GM21381 (cell line): ENCODE results near the gene RCOR3.
"Not testable (repeated sequence)": the region's sequence is repeated elsewhere in the genome, so short reads cannot be mapped to it uniquely, and the experiment has no call there.

ENCODE experiments used
- ATAC-seq: cut with Tn5 transposase; IDR thresholded peaks from one replicate; pipeline ENCODE4 v1.9.1; 2021; ENCODE audit warnings: mild to moderate bottlenecking, moderate library complexity; ENCODE audit not compliant: unreplicated experiment

The RCOR3 gene

DNA sequence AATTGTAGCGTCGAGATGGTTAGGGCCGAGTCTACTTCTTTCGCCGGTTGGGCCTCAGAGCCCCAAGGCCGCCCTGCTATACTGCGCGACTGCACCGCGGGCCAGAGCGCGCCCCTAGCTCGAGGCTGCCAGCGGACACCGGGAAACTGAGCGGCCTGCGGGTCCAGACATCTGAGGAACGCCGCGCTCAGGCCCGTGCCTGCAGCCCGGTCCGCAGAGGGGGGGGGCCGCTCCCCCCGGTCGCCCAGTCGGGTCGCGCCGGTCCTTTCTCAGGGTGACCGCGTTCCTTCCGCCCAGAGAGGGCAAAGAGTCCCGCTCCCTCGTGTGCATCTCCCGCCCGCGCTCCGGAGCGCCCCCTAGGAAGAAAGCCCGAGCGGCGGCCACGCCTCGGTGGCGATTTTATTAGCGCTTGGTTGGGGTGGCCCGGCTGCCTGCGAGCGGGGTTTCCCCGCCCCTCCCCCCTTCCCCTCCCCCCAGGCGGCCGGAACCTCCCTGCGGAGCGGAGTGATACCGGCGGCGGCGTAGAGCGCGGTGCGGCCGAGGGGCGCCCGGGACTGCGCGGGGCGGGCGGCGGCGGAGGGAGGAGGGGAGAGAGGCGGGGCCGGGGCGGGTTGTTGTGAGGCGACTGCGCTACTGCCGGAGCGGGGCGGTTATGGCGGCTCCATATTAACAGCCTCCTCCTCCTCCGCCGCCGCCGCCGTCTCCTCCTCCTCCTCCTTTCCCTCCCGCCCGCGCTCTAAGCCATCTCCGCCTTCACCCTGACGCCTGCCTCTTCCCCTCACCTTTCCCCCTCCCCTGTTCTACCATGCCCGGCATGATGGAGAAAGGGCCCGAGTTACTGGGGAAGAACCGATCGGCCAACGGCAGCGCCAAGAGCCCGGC is at the start of gene RCOR3:
Gene RCOR3, plus strand, starts transcription at position 611 of the 882 bp plus-strand sequence. Its CDS starts 195 bp downstream, at position 806.
- ATAC-seq, result peak; percentile 57

DNA sequence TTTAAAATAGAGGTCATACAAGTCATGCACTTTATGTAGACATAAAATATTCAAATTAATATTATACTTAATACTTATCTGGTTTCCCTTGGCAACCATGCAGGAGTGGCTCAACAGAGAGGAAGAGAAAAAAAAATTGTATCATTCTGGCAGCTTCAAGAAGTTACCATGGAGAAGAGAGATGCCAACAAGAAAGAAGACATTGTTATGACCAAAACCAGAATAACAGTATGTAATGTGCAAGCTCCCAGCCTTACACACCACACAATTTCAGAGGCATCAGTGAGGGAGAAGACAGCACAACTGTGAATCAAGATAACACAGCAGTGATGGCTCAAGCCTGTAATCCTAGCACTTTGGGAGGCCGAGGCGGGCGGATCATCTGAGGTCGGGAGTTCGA is 49.1 kb upstream of the RCOR3 start:
- ATAC-seq, result no peak

- no peak for ATAC-seq
Measured at GRCh38 chr1:211210965-211211364, 48.2 kb upstream of the RCOR3 start.

DNA sequence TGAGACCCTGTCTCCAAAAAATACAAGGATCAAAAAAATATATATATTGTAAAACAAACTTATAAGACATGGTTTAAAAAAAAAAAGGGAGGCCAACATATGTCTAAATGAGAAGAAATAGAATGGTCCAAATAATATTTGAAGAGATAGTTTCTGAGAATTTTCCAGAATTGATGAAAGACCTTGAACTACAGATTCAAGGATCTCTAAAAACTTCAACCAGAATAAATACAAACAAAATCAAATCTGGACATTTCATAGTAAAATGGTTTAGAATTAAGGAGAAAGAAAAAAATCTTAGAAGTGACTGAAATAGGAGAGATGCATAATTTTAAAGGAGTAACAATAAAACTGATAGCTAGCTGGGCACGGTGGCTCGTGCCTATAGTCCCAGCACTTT is 45.5 kb upstream of the RCOR3 start:
- no peak for ATAC-seq

- ATAC-seq, result no peak
Measured at GRCh38 chr1:211215577-211215976, 43.6 kb upstream of the RCOR3 start.

DNA sequence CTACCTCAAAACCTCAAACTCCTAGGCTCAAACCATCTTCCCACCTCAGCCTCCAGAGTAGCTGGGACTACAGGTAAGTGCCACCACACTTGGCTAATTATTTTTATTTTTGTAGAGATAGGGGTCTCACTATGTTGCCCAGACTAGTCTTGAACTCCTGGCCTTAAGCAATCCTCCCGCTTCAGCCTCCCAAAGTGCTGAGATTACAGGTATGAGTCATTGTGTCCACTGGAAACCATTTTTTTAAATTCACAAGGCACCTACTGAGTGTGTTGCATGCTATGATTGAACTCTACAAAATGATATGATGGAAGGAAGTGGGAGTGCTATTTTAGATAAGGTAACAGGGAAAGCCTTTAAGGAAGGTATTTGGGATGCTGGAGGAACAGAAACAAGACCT is 41.8 kb upstream of the RCOR3 start:
- no peak for ATAC-seq

GRCh38 chr1:211222469-211223234 is 36.5 kb upstream of the RCOR3 start:
- ATAC-seq, result not testable (repeated sequence)

DNA sequence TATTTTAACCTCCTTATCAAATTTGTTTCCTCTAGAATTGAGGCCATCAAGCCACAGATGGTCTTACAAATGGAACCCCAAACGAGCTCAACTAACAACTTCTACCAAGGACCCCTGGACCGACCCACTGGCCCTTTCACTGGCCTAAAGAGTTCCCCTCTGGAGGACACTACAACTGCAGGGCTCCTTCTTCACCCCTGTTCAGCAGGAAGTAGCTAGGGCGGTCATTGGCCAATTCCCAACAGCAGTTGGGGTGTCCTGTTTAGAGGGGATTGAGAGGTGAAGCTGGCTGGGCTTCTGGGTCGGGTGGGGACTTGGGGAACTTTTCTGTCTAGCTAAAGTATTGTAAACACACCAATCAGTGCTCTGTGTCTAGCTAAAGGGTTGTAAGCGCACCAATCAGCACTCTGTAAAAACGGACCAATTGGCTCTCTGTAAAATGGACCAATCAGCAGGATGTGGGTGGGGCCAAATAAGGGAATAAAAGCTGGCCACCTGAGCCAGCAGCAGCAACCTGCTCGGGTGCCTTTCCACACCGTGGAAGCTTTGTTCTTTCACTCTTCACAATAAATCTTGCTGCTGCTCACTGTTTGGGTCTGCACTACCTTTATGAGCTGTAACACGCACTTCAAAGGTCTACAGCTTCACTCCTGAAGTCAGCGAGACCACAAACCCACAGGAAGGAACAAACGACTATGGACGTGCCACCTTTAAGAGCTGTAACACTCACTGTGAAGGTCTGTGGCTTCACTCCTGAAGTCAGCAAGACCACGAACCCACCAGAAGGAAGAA is 30.4 kb upstream of the RCOR3 start:
- ATAC-seq, result not testable (repeated sequence)

DNA sequence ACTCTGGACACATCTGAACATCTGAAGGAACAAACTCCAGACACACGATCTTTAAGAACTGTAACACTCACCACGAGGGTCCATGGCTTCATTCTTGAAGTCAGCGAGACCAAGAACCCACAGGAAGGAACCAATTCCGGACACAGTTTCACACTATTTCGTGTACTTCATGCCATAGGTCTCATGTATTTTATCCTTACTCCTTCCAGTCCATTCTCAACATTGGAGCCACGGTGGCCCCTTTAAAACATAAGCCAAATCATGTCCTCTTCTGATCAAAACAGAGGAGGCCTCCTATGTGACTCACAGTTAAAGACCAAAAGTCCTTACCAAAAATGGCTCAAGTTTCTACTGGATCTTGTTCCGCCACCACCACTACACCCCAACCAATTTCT is 29.8 kb upstream of the RCOR3 start:
- no peak for ATAC-seq

- ATAC-seq, result no peak
Measured at GRCh38 chr1:211231873-211232272, 27.3 kb upstream of the RCOR3 start.

DNA sequence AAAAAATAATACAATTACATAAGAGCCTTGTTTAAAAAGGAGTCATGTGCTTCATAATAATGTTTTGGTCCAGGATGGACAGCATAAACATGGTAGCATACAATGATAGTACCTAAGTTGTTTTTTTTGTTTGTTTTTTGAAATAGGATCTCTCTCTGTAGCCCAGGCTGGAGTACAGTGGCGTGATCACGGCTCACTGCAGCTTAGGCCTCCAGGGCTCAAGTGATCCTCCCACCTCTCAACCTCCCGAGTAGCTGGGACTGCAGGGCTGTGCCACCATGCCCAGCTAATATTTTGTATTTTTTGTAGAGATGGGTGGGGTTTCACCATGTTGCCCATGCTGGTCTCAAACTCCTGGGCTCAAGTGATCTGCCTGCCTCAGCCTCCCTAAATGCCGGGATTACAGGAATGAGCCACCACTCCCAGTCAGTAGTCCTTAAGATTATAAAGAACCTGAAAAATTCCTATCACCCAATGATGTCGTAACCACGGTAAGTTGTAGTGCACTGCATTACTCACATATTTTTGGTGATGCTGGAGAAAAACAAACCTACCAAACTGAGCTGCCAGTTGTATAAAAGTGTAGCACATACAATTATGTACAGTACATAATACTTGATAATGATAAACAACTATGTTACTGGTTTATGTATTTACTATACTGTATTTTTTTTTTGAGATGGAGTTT is 22.4 kb upstream of the RCOR3 start:
- no peak for ATAC-seq

DNA sequence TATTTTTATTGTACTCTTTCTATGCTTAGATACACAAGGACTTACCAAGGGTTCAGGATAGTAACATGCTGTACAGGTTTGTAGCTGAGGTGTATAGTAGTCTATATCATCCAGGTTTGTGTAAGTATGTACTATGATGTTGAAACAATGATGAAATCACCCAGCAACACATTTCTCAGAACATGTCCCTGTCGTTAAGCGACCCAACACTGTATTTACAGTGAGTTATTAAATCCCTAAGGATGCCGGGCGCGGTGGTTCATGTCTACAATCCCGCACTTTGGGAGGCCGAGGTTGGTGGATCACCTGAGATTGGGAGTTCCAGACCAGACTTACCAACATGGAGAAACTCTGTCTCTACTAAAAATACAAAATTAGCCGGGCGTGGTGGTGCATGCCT is 21.6 kb upstream of the RCOR3 start:
- no peak for ATAC-seq

GRCh38 chr1:211240567-211240966 is 18.6 kb upstream of the RCOR3 start:
- not testable (repeated sequence) for ATAC-seq

DNA sequence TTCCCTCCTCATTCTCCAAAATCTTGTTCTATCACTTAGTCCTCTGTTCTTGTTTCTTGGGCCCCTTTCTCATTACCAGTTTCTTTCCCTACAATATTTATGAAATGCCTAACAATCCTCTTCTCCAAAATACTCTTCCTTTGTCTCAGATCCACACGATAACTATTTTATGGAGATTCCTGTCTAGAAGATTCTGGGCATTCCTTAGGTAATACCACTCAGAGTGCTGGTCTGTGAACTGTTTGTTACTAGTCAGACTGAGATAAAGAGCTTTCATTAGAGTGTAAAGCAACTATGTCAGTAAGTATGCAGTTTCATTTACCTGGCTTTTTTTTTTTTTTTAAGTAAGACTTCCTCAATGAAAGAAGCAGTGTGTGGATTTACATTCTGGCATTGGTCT is 18.1 kb upstream of the RCOR3 start:
- ATAC-seq, result no peak

DNA sequence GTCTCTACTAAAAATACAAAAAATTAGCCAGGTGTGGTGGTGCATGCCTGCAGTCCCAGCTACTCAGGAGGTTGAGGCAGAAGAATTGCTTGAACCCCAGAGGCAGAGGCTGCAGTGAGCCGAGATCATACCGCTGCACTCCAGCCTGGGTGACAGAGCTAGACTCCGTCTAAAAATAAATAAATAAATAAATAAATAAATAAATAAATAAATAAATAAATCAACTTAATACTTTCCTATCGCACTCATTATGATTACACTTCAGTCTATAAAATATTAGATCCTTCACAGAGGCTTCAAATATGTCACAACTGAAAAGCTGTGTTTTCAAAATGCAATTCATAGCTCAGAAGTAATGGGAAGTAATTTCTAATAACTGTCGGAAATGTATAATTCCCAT is 15.5 kb upstream of the RCOR3 start:
- ATAC-seq, result not testable (repeated sequence)

DNA sequence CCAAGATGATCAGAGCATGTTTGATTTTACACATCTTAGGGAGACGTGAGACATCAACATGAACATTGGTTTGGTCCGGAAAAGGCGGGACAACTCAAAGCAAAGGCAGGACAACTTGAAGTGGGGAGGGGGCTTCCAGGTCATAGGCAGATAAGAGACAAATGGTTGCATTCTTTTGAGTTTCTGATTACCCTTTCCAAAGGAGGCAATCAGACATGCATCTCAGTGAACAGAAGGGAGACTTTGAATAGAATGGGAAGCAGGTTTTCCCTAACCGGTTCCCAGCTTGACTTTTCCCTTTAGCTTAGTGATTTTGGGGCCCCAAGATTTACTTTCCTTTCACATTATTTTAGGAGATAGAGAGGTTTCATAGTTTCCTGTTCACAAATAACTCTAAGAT is 12.6 kb upstream of the RCOR3 start:
- ATAC-seq, result not testable (repeated sequence)

DNA sequence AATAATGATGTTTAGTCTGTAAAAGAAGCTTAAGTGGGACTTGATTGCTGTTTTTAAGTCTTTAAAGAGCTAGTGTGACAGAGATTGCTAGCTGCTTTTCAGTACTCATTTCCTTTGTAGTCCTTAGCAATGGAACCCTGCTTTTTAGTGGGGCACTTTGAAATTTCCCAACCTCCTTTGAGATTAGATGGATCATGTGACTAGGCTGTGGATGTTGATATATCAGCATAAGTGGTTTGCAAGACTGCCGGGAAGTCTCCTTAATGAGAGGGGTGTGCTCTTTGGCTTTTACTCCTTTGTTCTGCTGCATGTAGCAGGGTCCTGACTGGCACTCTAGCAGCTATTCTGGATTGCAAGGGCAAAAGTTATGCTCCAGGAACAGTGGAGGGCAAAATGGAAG is 11.2 kb upstream of the RCOR3 start:
- no peak for ATAC-seq

DNA sequence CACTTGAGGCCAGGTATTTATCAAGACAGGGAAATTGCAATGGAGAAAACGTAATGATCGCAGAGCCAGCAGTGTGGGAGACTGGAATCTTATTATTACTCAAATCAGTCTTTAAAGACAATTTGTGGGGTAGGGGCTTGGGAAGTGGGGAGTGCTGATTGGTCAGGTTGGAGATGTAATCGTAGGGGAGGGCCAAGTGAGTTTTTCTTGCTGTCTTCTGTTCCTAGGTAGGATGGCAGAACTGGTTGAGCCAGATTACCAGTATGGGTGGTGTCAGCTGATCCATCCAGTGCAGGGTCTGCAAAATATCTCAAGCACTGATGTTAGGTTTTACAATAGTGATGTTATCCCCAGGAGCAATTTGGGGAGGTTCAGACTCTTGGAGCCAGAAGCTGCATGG is 9.6 kb upstream of the RCOR3 start:
- ATAC-seq, result not testable (repeated sequence)

GRCh38 chr1:211257826-211258225 is 1.3 kb upstream of the RCOR3 start:
- ATAC-seq, result no peak

GRCh38 chr1:211258310-211258755 is 833 bp upstream of the RCOR3 start:
- peak; percentile 34 for ATAC-seq
